ENCODE measurements around the gene EXOC3L1.

The EXOC3L1 gene

GRCh38 chr16:67190041-67190440 is at the start of gene EXOC3L1:
TSS of gene EXOC3L1 (minus strand) at chr16:67190136. CDS start at chr16:67189676, 460 bp downstream.
- DNase-seq (ENCODE audit: low read depth), result no peak

GRCh38 chr16:67238806-67239470 is 49.0 kb upstream of the EXOC3L1 start:
- DNase-seq (ENCODE audit: low read depth), result no peak

- no peak for DNase-seq (ENCODE audit: low read depth)
Measured at GRCh38 chr16:67238278-67238575, 48.3 kb upstream of the EXOC3L1 start.

GRCh38 chr16:67237396-67238277 is 47.7 kb upstream of the EXOC3L1 start:
- DNase-seq (ENCODE audit: low read depth), result no peak

- peak; percentile 52 for DNase-seq (ENCODE audit: low read depth)
Measured at GRCh38 chr16:67236563-67237395, 46.8 kb upstream of the EXOC3L1 start.

- DNase-seq (ENCODE audit: low read depth), result no peak
Measured at GRCh38 chr16:67235816-67236562, 46.1 kb upstream of the EXOC3L1 start.

- no peak for DNase-seq (ENCODE audit: low read depth)
Measured at GRCh38 chr16:67234180-67234597, 44.3 kb upstream of the EXOC3L1 start.

- DNase-seq (ENCODE audit: low read depth), result no peak
Measured at GRCh38 chr16:67233596-67233995, 43.7 kb upstream of the EXOC3L1 start.

- DNase-seq (ENCODE audit: low read depth), result no peak
Measured at GRCh38 chr16:67230809-67231660, 41.1 kb upstream of the EXOC3L1 start.

- DNase-seq (ENCODE audit: low read depth), result no peak
Measured at GRCh38 chr16:67229906-67230808, 40.2 kb upstream of the EXOC3L1 start.

GRCh38 chr16:67228905-67229304 is 39.0 kb upstream of the EXOC3L1 start:
- DNase-seq (ENCODE audit: low read depth), result no peak

GRCh38 chr16:67228034-67228785 is 38.3 kb upstream of the EXOC3L1 start:
- DNase-seq (ENCODE audit: low read depth), result no peak

GRCh38 chr16:67227567-67227921 is 37.6 kb upstream of the EXOC3L1 start:
- no peak for DNase-seq (ENCODE audit: low read depth)

- DNase-seq (ENCODE audit: low read depth), result peak; percentile 96
Measured at GRCh38 chr16:67226804-67227566, 37.0 kb upstream of the EXOC3L1 start, which contains the start of gene TMEM208. TSS of gene TMEM208 (plus strand) at chr16:67227130. CDS start at chr16:67227219, 89 bp downstream.

- no peak for DNase-seq (ENCODE audit: low read depth)
Measured at GRCh38 chr16:67226295-67226803, 36.4 kb upstream of the EXOC3L1 start.

GRCh38 chr16:67223992-67224391 is 34.1 kb upstream of the EXOC3L1 start:
- DNase-seq (ENCODE audit: low read depth), result no peak

GRCh38 chr16:67216612-67217490 is 26.9 kb upstream of the EXOC3L1 start:
- DNase-seq (ENCODE audit: low read depth), result no peak

All from activated T-cell treated with anti-CD3 and anti-CD28 coated beads for 1 hour (primary cell).